ENCODE data around the gene IGFL1.
A peak's percentile ranks its signal among the peaks of the same experiment; 100 is the strongest.
"Not testable (repeated sequence)": the region's sequence is repeated elsewhere in the genome, so short reads cannot be mapped to it uniquely, and the experiment has no call there.

IGFL1 gene

GRCh38 chr19:46202872-46203860, 26.4 kb upstream of the IGFL1 start:
- DNase-seq, result no peak

GRCh38 chr19:46204008-46204407, 25.5 kb upstream of the IGFL1 start:
- DNase-seq, result no peak

- no peak for DNase-seq
Observed at GRCh38 chr19:46205183-46205984, 24.2 kb upstream of the IGFL1 start.

- no peak for DNase-seq
Observed at GRCh38 chr19:46206176-46206575, 23.4 kb upstream of the IGFL1 start.

- no peak for DNase-seq
Observed at GRCh38 chr19:46206682-46207081, 22.9 kb upstream of the IGFL1 start.

- DNase-seq, result not testable (repeated sequence)
Observed at GRCh38 chr19:46207858-46208257, 21.7 kb upstream of the IGFL1 start.

- no peak for DNase-seq
Observed at GRCh38 chr19:46209051-46209450, 20.5 kb upstream of the IGFL1 start.

GRCh38 chr19:46209472-46209871, 20.1 kb upstream of the IGFL1 start:
- no peak for DNase-seq

- no peak for DNase-seq
Observed at GRCh38 chr19:46210669-46211068, 18.9 kb upstream of the IGFL1 start.

GRCh38 chr19:46211201-46211881, 18.2 kb upstream of the IGFL1 start:
- DNase-seq, result no peak

GRCh38 chr19:46212592-46212991, 16.9 kb upstream of the IGFL1 start:
- DNase-seq, result not testable (repeated sequence)

GRCh38 chr19:46213156-46213555, 16.4 kb upstream of the IGFL1 start:
- DNase-seq, result no peak

- DNase-seq, result no peak
Observed at GRCh38 chr19:46213806-46214205, 15.7 kb upstream of the IGFL1 start.

GRCh38 chr19:46216612-46217011, 12.9 kb upstream of the IGFL1 start:
- no peak for DNase-seq

- DNase-seq, result no peak
Observed at GRCh38 chr19:46217476-46217875, 12.1 kb upstream of the IGFL1 start.

- DNase-seq, result peak; percentile 21
Observed at GRCh38 chr19:46218160-46218559, 11.4 kb upstream of the IGFL1 start.

GRCh38 chr19:46220038-46220615, 9.4 kb upstream of the IGFL1 start:
- no peak for DNase-seq

- DNase-seq, result no peak
Observed at GRCh38 chr19:46221152-46221551, 8.4 kb upstream of the IGFL1 start.

GRCh38 chr19:46221981-46222610, 7.4 kb upstream of the IGFL1 start:
- no peak for DNase-seq

- DNase-seq, result not testable (repeated sequence)
Observed at GRCh38 chr19:46223787-46224186, 5.8 kb upstream of the IGFL1 start.

- no peak for DNase-seq
Observed at GRCh38 chr19:46224773-46225172, 4.8 kb upstream of the IGFL1 start.

GRCh38 chr19:46225558-46226004, 4.0 kb upstream of the IGFL1 start:
- DNase-seq, result no peak

Measured in activated naive CD4-positive, alpha-beta T cell treated with anti-CD3 and anti-CD28 coated beads, Interleukin-2, amount 50 U/mL, for 16 hours (primary cell).